Dedifferentiated amniotic fluid mesenchymal stem cell (primary cell): Measurements from ENCODE around the gene NECTIN4.
"Not testable (repeated sequence)": the region's sequence is repeated elsewhere in the genome, so short reads cannot be mapped to it uniquely, and the experiment has no call there.

ENCODE experiments used
- DNase-seq: peaks from one replicate; pipeline ENCODE4 v3.0.0-alpha.2; 2016; ENCODE audit errors: extremely low spot score

NECTIN4 gene

DNA sequence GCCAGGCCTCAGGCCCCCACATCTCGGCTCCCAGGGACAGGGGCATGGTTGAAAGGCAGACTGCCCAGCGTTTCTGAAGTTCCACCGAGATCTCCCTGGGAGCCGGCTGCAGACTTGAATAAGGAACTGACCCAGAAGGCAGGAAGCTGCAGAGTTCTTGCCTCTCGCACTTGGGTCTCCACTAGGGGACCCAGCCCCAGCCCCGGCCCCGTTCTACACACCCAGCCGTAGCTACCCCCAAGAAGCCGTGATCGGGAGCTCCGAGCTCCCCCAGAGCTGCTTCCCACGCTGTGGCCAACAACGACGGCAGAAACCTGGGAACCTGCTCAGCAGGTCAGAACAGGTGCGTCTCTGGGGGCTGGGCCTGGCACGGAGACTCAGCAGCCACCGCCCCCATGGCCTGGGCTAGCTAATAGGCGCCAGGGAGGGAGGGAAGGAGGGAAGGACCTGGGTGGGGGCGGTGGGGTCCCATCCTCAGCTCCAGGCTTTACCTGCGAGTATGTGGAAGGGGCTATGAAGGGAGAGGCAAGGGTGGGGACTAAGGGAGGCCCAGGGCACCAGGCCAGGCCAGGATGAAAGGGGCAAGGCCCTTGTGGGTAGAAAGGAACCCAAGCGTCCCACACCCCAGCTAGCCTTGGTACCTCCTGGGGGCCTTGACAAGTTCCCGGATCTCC is at the start of gene NECTIN4:
Gene NECTIN4 (minus strand): TSS at position 308 of the 674 bp plus-strand sequence. CDS start 262 bp downstream, at position 46.
- no peak for DNase-seq

DNA sequence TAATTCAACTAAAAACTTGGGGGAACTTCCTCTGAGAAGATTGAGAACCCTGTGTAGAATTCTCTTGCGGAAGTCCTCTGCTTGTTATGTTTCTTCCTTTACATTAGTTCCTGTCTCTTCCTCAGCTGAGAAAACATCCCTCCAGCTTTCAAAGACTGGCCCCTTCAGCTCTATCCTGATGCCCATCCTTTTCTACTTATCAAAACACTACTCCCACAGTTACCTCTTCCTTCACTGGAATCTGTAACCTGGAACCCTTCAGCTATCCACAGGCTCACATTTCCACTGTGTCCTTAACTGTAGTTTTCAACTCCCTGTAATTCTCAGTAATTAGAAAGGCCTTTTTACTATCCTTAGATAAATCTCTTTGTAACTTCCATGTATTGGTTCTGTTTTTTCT is 49.1 kb upstream of the NECTIN4 start:
- no peak for DNase-seq

DNA sequence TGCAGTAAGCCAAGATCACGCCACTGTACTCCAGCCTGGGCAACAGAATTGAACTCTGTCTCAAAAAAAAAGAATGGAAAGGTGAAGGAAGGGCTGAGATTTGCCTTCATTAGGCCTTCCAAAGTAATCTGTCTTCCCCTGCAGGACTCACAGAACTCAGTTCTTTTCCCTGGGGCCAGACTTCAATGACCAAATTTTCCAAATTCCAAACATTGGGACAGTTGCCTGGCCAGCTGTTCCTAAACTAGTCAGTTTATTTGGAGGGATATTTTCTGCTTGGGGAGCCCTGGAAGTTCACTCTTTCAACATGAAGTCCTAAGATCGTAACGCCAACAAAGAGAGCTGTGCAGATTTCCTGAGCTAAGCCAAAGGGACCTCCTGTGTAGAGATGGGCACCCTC is 48.5 kb upstream of the NECTIN4 start:
- DNase-seq = no peak

DNA sequence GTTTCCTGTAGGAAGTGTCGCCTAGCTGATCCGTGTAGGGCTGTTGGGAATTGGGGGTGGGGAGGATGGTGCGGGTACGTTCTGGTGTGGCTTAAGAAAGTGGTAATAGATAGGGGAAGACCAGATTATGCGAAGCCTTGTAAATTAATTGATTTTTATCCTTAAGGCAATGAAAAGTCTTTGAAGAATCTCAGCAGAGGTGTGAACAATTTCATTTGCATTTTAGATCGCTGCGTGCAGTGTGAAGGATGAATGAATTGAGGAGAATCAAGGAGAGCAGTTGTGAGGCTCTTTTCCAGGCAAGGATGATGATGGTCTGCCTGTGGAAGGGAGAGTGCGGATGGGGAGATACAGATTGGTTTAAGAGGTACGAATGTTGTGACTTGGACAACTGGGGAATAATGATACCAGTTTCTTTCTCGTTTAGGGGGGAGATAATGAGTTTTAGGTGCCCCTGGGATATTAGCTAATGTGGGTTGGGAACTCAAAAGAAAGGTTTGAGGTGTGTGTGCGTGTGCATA is 43.9 kb upstream of the NECTIN4 start:
- DNase-seq = no peak

DNA sequence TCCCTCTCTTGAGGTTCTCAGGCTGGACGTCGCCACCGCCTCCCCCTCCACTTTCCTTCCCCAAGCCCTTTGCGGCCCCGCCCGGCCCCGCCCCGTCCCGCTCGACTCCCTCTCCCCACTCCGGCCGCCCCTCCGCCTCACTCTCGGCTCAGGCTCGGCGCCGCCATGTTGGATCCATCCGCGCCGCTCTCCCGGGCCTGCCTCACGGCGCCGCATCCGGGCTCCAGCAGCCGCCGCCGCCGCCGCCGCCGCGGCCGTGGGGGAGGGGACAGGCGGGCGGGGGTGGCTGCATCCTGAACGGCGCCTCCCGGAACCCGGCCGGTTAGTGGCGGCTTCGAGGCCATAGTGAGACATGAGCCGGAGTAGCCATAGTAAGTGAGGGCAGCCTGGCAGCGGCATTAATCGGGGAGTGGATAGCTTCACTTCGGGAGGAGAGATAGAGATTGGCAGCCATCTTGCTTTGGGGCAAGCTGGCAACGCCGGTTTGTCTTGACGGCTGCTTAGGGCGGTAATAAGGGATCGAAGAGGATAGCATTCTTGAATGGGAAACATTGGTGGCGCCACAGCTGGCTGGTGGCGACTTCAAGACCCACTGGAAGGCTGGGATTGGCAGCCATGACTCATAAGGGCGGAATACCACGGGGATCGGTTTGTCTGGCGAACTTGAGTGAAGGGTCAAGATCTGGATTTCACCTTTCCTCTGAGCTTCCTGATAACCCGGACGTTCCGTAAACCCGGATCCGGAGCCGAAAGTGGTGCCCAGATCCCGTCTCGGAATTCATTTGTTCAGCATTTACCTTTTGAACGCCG is 43.3 kb upstream of the NECTIN4 start, which contains the start of gene DEDD:
Gene DEDD (minus strand): TSS at position 258 of the 810 bp plus-strand sequence. CDS start 8,205 bp downstream, outside the sequence.
- peak; percentile 89 for DNase-seq

DNA sequence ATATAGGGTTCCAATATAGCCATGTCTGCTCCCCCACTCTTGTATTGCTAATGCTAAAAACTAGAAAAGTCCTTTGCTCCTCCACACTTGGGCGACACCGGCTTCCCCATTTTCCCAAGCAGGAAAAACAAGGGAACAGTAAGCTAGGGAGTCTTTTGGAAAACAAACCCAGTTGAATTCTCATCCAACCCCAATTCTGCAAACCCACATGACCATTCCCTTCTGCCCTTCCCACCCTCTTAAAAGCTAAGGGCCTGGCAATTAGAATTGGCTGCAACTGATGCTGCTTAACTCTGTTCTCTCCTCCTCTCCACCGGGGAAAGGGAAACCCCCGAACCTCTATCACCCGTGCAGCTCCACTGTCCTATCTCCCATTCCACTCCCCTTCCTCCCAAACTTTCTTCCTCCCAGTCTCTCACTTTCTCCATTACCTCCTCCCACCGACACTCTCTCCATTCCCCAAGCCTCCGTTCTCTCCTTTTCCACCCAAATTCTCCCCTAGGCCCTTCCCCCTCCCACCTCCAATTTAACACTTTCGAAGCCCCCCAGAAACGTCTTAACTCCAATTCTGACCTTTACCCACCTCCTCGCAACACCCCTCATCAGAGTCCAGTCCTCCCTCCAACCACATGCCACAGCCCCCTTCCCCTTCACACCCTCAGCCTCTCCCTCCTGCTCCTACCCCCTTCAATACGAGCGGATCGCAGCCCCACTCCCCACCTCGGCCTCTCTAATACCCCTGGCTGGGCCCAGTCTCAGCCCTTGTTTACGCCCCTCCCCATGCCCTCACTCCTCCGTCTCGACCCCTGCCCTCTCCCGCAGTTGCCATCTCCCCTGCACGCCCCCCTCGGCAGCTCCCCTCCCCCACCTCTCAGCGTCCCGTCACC is 42.4 kb upstream of the NECTIN4 start:
- DNase-seq = peak; percentile 39

DNA sequence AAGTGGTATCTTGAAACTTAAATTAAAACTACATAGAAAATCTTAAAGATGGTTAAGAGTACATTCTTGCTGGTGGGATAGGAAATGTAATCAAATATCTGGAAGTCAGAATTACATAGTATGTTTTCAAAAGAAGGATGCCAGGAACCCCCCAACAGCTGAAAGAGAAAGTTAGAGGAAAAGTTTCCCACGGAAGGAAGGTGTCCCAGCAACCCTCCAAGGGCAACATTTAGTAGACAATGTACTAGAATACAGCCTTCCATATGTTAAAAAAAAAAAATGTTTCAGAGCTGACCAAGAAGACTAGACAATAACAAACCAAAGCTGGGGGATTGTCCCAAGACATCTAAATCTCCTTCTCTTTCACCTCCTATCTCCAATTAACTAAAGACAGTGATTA is 40.9 kb upstream of the NECTIN4 start:
- no peak for DNase-seq

DNA sequence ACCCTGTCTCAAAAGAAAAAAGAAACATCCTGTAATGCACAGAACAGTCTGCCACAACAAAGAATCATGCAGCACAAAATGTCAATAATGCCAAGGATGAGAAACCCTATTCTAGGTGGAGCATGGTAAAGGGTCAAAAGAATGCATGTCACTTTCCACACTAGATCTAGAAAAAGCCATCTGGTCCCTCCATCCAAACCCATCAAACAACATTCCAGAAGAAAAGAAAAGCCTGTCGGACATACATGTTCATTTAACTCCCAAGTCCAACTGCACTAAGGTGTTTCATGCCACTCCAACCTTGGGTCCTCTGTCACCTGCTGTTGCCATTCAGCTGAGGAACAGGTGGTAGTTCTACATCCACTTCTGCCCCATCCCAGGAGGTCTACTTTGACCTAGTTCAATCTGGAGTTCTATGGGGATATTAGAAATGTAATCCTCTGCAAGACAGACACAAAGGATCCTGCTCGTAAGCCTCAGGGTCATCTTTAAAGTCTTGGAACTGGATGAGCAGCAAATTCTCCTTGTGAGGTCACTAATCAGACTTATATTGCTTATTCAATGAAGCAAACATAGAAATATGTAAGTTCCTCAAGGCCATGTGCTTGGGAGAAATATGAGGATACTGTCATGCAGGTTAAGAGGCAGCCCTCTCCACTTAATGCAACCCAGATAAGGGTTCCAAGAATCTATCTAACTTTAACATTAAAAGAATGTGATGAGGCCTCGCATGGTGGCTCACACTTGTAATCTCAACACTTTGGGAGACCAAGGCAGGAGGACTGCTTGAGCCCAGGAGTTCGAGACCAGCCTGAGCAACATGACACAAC is 39.4 kb upstream of the NECTIN4 start:
- DNase-seq = no peak

DNA sequence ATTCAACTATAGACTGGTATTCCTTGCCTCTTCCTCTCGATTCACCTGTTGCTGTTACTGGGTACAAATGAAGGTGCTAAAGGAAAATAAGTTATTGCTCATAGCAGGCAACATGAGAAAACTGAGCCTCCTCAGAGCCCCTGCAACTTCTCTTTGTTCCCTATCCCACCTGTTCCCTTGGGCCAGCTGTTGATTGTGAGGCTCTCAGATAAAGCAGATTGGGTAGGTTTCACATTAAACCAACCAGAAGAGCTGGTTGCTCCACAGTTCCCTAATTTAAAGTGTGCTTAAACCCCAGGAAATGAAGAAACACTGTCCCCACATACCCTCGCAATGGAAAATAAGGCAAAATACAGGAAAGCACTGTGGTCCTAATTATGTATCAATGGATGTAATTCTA is 38.3 kb upstream of the NECTIN4 start:
- no peak for DNase-seq

DNA sequence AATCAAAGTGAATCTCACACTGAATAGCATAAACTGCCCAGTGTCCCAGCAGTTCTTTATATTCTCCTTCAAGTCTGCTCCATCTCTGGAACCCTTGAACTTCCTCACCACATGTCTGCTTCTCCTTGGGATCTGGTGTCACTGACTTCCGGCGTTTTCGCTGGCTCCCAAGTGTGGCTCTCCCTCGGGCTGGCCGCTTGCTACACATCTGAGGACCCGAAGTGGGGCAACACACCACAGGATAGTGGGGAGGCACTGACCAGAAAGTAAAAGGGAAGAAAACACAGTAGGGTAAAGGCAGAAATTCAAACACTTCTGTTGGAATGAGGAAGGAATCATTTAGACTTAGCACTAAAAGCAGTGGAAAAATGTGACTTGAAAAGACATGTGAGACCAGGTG is 33.6 kb upstream of the NECTIN4 start:
- DNase-seq = no peak

DNA sequence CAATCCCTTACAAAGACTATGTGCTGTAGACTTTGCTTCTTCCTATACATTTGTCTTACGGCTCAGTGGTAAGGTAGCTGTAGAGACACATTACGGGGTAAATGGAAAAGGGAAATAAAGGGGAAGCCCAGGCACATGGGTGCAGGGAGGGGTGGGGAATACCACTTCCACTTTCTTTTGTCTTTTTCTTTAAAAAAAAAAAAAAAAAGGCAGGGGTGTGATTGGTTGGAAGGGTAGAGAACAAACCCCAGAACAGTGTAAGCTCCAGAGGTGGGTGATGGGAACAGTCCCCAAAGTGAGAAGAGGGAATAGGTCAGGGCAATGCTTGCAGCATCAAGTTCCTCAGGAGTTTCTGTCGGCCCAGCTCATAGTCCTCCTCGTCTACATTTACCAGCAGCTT is 32.5 kb upstream of the NECTIN4 start:
- no peak for DNase-seq

DNA sequence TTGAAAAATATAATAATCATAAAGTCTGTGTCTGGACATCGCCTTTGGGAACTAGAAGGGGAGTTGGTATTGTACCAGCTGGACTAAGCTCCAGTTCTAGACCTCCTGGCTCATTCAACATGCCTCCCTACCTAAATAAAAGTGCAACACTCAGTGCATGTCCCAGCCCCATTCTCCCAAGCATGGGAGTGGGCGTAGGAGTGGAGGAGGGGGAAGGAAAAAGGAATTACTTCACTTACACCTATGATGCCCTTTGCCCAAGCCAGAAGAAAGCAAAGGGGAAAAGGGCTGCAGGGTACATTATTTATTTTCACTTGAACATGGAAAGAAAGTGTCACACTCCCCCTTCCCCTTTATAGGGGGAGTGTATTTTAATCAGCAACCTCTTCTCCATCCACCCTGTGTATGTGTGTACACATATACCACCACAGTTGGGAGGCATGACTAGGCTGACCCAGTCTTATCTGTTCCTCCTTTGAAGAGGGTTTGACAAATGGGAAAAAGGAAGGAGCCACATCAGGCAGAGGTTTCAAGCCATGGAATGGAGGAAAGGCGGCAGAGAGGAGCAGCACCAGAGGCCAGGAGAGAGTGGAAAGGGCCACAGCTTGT is 31.8 kb upstream of the NECTIN4 start:
- no peak for DNase-seq

DNA sequence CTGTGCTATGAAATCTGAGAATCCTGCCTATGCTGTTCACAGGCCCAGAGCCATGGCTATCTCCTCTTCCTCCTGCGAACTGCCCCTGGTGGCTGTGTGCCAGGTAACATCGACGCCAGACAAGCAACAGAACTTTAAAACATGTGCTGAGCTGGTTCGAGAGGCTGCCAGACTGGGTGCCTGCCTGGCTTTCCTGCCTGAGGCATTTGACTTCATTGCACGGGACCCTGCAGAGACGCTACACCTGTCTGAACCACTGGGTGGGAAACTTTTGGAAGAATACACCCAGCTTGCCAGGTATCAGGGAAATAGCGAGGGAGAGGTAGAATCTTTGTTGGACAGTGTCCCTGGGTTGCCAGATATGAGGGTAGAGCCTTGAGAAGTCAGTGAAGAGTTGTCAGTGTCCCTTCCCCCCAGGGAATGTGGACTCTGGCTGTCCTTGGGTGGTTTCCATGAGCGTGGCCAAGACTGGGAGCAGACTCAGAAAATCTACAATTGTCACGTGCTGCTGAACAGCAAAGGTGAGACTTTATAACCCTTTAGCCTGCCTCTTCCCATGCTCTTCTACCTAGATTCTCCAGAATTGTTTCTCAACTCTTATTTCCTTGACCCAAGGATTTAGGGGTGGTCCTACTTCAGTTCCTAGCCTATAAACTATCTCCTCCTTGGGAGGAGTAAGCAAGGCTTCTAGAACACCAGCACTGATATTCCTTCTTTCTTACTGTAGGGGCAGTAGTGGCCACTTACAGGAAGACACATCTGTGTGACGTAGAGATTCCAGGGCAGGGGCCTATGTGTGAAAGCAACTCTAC is 29.9 kb upstream of the NECTIN4 start:
- peak; percentile 59 for DNase-seq

DNA sequence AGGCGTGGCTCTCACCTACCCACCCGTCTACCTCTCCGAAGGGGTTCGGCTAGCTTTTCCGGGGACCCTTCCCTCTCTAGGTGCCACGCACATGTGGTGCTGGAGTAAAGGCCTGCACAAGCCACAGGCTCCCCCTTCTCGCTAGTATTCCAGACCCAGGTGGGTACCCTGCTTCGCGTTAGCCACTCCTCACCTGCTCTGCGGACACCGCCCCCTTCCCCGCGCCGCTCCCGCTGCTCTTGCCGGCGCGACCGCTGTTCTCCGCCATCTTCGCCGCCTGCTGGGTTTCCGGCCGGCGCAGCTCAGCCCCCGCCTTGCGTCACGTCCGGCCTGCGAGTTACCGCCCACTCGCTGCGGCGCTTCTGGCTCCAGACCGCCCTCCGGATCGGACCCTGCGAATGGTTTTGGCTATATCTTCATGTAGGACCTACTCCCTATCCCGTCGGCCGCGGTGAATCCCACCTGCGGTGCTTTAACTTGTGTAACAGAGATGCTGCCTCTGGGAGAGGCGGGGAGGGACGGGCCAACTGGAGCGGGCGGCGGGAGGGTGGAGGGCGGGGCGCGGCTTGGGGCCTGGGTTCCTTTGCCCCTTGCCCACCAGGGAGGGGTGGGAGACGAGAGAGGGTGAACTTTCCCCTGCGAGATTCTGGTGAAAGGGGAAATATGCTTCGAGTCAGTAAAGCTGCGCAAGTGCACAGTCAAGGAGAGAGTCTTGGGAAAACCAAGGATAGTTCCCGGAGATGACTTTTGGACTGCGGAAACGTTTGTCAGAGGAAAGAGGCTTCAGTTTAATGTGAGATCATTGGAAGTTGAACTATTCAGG is 28.6 kb upstream of the NECTIN4 start, which contains the start of the genes NIT1 and PFDN2:
Gene NIT1 (plus strand): TSS at position 347 of the 823 bp plus-strand sequence. CDS start 72 bp downstream, at position 419.
Gene PFDN2 (minus strand): TSS at position 279 of the 823 bp plus-strand sequence. CDS start 11 bp downstream, at position 268.
- DNase-seq = peak; percentile 73

DNA sequence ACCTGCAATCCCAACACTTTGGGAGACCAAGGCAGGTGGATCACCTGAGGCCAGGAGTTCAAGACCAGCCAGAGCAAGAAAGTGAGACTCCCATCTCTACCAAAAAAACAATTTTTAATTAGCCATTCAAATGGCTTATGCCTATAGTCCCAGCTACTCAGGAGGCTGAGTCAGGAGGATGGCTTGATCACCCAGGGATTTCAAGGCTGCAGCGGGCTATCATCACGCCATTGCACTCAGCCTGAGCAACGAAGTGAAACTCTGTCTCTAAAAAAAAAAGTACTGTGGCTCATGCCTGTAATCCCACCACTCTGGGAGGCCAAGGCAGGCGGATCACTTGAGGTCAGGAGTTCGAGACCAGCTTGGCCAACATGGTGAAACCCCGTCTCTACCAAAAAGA is 26.6 kb upstream of the NECTIN4 start:
- DNase-seq = not testable (repeated sequence)

DNA sequence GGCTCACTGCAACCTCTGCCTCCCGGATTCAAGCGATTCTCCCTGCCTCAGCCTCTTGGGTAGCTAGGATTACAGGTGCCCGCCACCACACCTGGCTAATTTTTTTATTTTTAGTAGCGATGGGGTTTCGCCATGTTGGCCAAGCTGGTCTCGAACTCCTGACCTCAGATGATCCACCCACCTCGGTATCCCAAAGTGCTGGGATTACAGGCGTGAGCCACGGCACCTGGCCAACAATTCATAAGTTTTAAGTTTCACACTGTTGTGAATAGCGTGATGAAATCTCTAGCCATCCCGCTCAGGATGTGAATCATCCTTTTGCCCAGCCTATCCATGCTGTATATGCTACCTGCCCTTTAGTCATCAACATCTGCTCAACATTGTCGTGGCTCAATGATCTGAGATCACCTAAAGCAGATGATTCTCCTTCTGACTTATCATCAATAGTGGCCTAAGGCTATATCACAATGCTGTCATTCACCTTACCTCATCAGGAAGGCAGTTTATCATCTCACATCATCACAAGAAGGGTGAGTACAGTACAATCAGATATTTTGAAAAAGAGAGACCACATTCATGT is 25.9 kb upstream of the NECTIN4 start:
- DNase-seq = no peak

DNA sequence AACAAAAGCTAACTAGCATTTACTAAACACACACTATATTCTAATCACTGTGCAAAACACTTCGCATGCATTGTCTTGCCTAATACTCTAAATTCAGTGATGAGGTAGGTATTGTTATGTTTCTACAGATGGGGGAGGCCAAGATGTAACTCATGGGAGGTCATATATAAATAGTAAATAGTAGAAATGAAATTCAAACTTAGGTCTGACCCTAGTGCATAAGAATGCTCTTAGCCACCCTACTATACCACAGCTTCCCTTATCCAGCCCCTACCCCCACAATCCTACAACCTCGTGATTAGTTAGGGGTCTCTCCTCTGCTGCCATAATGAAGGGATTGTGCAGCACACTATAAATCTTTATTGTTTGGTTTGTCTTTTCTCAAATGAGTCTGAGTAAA is 25.2 kb upstream of the NECTIN4 start:
- DNase-seq = no peak

DNA sequence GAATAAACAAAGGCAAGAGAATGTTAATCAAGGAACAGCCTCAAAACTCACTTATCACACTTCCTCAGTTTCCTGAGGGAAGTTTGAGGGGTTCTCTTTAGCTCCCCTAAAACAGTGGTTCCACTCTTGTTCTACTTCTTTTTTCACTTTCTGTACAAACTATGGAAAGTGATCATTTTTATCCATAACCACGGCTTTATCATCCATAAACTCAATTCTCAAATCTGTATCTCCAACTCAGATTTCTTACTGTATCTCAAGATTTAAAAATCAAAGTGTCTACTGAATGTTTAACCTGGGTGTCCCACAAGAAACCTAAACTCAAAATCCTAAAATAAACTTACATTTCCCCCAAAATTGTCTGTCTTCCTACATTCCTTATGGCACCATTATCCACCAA is 24.6 kb upstream of the NECTIN4 start:
- no peak for DNase-seq
